Right kidney (tissue), 1 donor: ENCODE measurements around the gene TMEM94.

Source experiments
- DNase-seq: peaks from one replicate; pipeline ENCODE4 v3.0.0-alpha.2; 2016

TMEM94 gene

GRCh38 chr17:75494326-75494877 lies 38.0 kb downstream of the TMEM94 start:
- DNase-seq, result no peak

GRCh38 chr17:75496005-75496404 lies 39.6 kb downstream of the TMEM94 start:
- DNase-seq, result no peak

GRCh38 chr17:75498039-75498725 lies 41.7 kb downstream of the TMEM94 start:
- DNase-seq, result no peak

GRCh38 chr17:75498726-75499213 lies 42.3 kb downstream of the TMEM94 start:
- no peak for DNase-seq

- peak; percentile 48 for DNase-seq
Measured at GRCh38 chr17:75499313-75500022, 43.0 kb downstream of the TMEM94 start.

- no peak for DNase-seq
Measured at GRCh38 chr17:75500419-75501216, 44.2 kb downstream of the TMEM94 start.

GRCh38 chr17:75501378-75502071 lies 45.1 kb downstream of the TMEM94 start:
- no peak for DNase-seq

- no peak for DNase-seq
Measured at GRCh38 chr17:75502072-75502720, 45.8 kb downstream of the TMEM94 start.

- no peak for DNase-seq
Measured at GRCh38 chr17:75502721-75503329, 46.4 kb downstream of the TMEM94 start.

GRCh38 chr17:75503337-75503950 lies 47.0 kb downstream of the TMEM94 start:
- no peak for DNase-seq

GRCh38 chr17:75503976-75504346 lies 47.5 kb downstream of the TMEM94 start:
- no peak for DNase-seq

- DNase-seq, result peak; percentile 40
Measured at GRCh38 chr17:75504347-75505151, 48.1 kb downstream of the TMEM94 start.

- no peak for DNase-seq
Measured at GRCh38 chr17:75505152-75505409, 48.6 kb downstream of the TMEM94 start.

GRCh38 chr17:75505640-75506039 lies 49.2 kb downstream of the TMEM94 start:
- no peak for DNase-seq

- DNase-seq, result no peak
Measured at GRCh38 chr17:75506134-75506533, 49.7 kb downstream of the TMEM94 start.

- DNase-seq, result no peak
Measured at GRCh38 chr17:75506888-75507287, 50.5 kb downstream of the TMEM94 start.

GRCh38 chr17:75507733-75508719 lies 51.6 kb downstream of the TMEM94 start:
- no peak for DNase-seq

GRCh38 chr17:75508931-75509361 lies 52.5 kb downstream of the TMEM94 start:
- DNase-seq, result no peak
